Mesenchymal stem cell (in vitro differentiated cells and primary cell): Measurements from ENCODE around the gene TMEM205.
A peak's percentile ranks its signal among the peaks of the same experiment; 100 is the strongest.

Experiments
- DNase-seq: peaks from one replicate; pipeline ENCODE4 v3.0.0-alpha.2; 2013
- H2AFZ ChIP-seq: one replicate; pipeline ENCODE4 v1.6.1; 2013; ENCODE audit warnings: low read depth, mild to moderate bottlenecking, control low read depth, inconsistent platforms, low read length, moderate library complexity
- H2AK5ac ChIP-seq: 2 replicates; pipeline ENCODE4 v1.6.1; 2013; ENCODE audit warnings: low read length, moderate library complexity, mild to moderate bottlenecking, inconsistent platforms; ENCODE audit not compliant: severe bottlenecking
- H2BK120ac ChIP-seq: one replicate; pipeline ENCODE4 v1.6.1; 2013; ENCODE audit warnings: low read depth, mild to moderate bottlenecking, inconsistent platforms, low read length, moderate library complexity
- H2BK12ac ChIP-seq, 2 experiments: one replicate each; pipeline ENCODE4 v1.6.1; 2013; ENCODE audit warnings: inconsistent platforms in 2 of 2, low read length in 2 of 2, mild to moderate bottlenecking in 2 of 2, moderate library complexity in 2 of 2, control low read depth in 1 of 2
- H2BK15ac ChIP-seq: one replicate; pipeline ENCODE4 v1.6.1; 2013; ENCODE audit warnings: mild to moderate bottlenecking, low read depth, inconsistent platforms; ENCODE audit not compliant: poor library complexity, severe bottlenecking
- H2BK5ac ChIP-seq: 2 replicates; pipeline ENCODE4 v1.6.1; 2013; ENCODE audit warnings: low read depth, mild to moderate bottlenecking, low read length, control low read depth, inconsistent platforms; ENCODE audit not compliant: poor library complexity, severe bottlenecking
- H3K14ac ChIP-seq, 2 experiments: one replicate each; pipeline ENCODE4 v1.6.1; 2013; ENCODE audit warnings: inconsistent platforms in 2 of 2, low read length in 2 of 2, control low read depth in 1 of 2, mild to moderate bottlenecking in 1 of 2, moderate library complexity in 1 of 2
- H3K18ac ChIP-seq, 2 experiments: one replicate each; pipeline ENCODE4 v1.6.1; 2013; ENCODE audit warnings: inconsistent platforms in 2 of 2, low read length in 2 of 2, control low read depth in 1 of 2, low read depth in 1 of 2, mild to moderate bottlenecking in 1 of 2
- H3K23ac ChIP-seq, 2 experiments: one replicate each; pipeline ENCODE4 v1.6.1; 2013; ENCODE audit warnings: inconsistent platforms in 2 of 2, low read length in 2 of 2, mild to moderate bottlenecking in 2 of 2, moderate library complexity in 2 of 2, control low read depth in 1 of 2
- H3K27ac ChIP-seq: 2 replicates; pipeline ENCODE4 v1.5.1; 2013; ENCODE audit warnings: mild to moderate bottlenecking, moderate library complexity, low read length, control low read depth, inconsistent platforms; ENCODE audit not compliant: poor library complexity, severe bottlenecking
- H3K27me3 ChIP-seq, 2 experiments: 2 replicates each; pipeline versions ENCODE4 v1.6.1 to v1.7.0; 2013; ENCODE audit warnings: low read length in 2 of 2, mild to moderate bottlenecking in 2 of 2, moderate library complexity in 2 of 2, control low read depth in 1 of 2, inconsistent platforms in 1 of 2; ENCODE audit not compliant: control insufficient read depth in 1 of 2, insufficient read depth in 1 of 2
- H3K36me3 ChIP-seq, 2 experiments: 2 replicates each; pipeline versions ENCODE4 v1.6.1 to v1.7.0; 2013; ENCODE audit warnings: low read length in 2 of 2, control low read depth in 1 of 2, inconsistent platforms in 1 of 2, low read depth in 1 of 2, mild to moderate bottlenecking in 1 of 2; ENCODE audit not compliant: insufficient read depth in 2 of 2, control insufficient read depth in 1 of 2
- H3K4ac ChIP-seq, 2 experiments: one replicate each; pipeline ENCODE4 v1.6.1; 2013; ENCODE audit warnings: inconsistent platforms in 2 of 2, low read length in 2 of 2, mild to moderate bottlenecking in 2 of 2, moderate library complexity in 2 of 2, control low read depth in 1 of 2, low read depth in 1 of 2
- H3K4me1 ChIP-seq: 2 replicates; pipeline ENCODE4 v1.6.1; 2013; ENCODE audit warnings: low read depth, low read length, control low read depth; ENCODE audit not compliant: control insufficient read depth, insufficient read depth
- H3K4me2 ChIP-seq: 2 replicates; pipeline ENCODE4 v1.6.1; 2013; ENCODE audit warnings: low read length, mild to moderate bottlenecking, inconsistent platforms; ENCODE audit not compliant: poor library complexity, severe bottlenecking
- H3K4me3 ChIP-seq, 2 experiments: 2 replicates each; pipeline versions ENCODE4 v1.5.1 to v1.7.0; 2013; ENCODE audit warnings: low read length in 2 of 2, mild to moderate bottlenecking in 2 of 2, control low read depth in 1 of 2, low read depth in 1 of 2; ENCODE audit not compliant: insufficient read depth in 1 of 2
- H3K79me1 ChIP-seq: replicated peaks from 2 replicates; pipeline ENCODE4 v1.6.1; 2013; ENCODE audit warnings: mild to moderate bottlenecking, control low read depth, low read length, inconsistent platforms; ENCODE audit not compliant: poor library complexity, severe bottlenecking
- H3K9ac ChIP-seq: 2 replicates; pipeline ENCODE4 v1.7.0; 2013; ENCODE audit warnings: mild to moderate bottlenecking, low read length, moderate library complexity
- H3K9me3 ChIP-seq: 2 replicates; pipeline ENCODE4 v1.7.0; 2013; ENCODE audit warnings: mild to moderate bottlenecking, low read length; ENCODE audit not compliant: control insufficient read depth
- H4K8ac ChIP-seq: one replicate; pipeline ENCODE4 v1.6.1; 2013; ENCODE audit warnings: inconsistent platforms, mild to moderate bottlenecking, low read length, moderate library complexity
- H4K91ac ChIP-seq: one replicate; pipeline ENCODE4 v1.6.1; 2013; ENCODE audit warnings: mild to moderate bottlenecking, low read length, inconsistent platforms
- WGBS: methylation state at CpG from one replicate; pipeline ENCODE4 v1.1.7; 2013; ENCODE audit warnings: mixed read lengths; 5-methylcytosine and 5-hydroxymethylcytosine counted together

Gene TMEM205

DNA sequence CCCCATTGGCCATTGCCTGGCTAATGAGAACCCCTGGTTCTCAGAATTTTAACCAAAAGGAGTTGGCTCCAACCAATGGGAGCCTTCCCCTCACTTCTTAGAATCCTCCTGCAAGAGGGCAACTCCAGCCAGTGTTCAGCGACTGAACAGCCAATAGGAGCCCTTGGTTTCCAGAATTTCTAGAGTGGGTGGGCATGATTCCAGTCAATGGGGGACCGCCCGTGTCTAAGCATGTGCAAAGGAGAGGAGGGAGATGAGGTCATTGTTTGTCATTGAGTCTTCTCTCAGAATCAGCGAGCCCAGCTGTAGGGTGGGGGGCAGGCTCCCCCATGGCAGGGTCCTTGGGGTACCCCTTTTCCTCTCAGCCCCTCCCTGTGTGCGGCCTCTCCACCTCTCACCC is 18.9 kb upstream of the TMEM205 start:
- no peak overlapping the region for H2BK5ac ChIP-seq

GRCh38 chr19:11364296-11364904 is 18.3 kb upstream of the TMEM205 start:
- no peaks in the 10 kb centered on the region for H3K9me3 ChIP-seq
- no peak overlapping the region for H2AFZ ChIP-seq
- H3K23ac ChIP-seq, result no peak overlapping the region
- peaks cover 54 to 62% of the 10 kb centered on the region in 2 experiments for H3K36me3 ChIP-seq
- H3K4me2 ChIP-seq, result no peak overlapping the region
- no peak overlapping the region for H3K9ac ChIP-seq
- H2BK120ac ChIP-seq, result no peak overlapping the region
- no peak overlapping the region for H4K91ac ChIP-seq
- DNase-seq, result no peak
- no peak overlapping the region for H4K8ac ChIP-seq
- H2BK15ac ChIP-seq, result no peak overlapping the region
- no peak overlapping the region for H3K4ac ChIP-seq
- H2BK12ac ChIP-seq, result no peak overlapping the region
- H3K18ac ChIP-seq, result no peak overlapping the region
- peaks cover 0 to 24% of the 10 kb centered on the region in 2 experiments for H3K27me3 ChIP-seq
- peaks cover 9% of the 10 kb centered on the region for H3K4me1 ChIP-seq
- WGBS, result 93% methylated on average over 28 of the region's 28 CpGs
- no peak overlapping the region for H3K14ac ChIP-seq
- no peaks in the 10 kb centered on the region for H3K79me1 ChIP-seq
- no peak overlapping the region for H3K27ac ChIP-seq
- no peak overlapping the region for H2AK5ac ChIP-seq
- no peak overlapping the region for H2BK5ac ChIP-seq
- no peak overlapping the region for H3K4me3 ChIP-seq

More for the DNA sequence above, 18.9 kb upstream of the TMEM205 start:
- Histone ChIP-seq H2AK5ac (no peak overlapping the region), H4K91ac (no peak overlapping the region), H3K4me2 (no peak overlapping the region), H4K8ac (no peak overlapping the region), H3K9me3 (no peaks in the 10 kb centered on the region), H3K4me1 (peaks cover 9% of the 10 kb centered on the region), H3K36me3 (peaks cover 52 to 57% of the 10 kb centered on the region in 2 experiments), H3K4ac (no peak overlapping the region), H3K27me3 (peaks cover 0 to 21% of the 10 kb centered on the region in 2 experiments), H3K18ac (no peak overlapping the region), H2BK15ac (no peak overlapping the region), H2BK120ac (no peak overlapping the region), H2BK12ac (no peak overlapping the region), H3K79me1 (no peaks in the 10 kb centered on the region), H3K23ac (no peak overlapping the region), H3K4me3 (no peak overlapping the region), H2AFZ (no peak overlapping the region), H3K9ac (no peak overlapping the region), H3K14ac (no peak overlapping the region), H3K27ac (no peak overlapping the region)
- 89% methylated on average over 3 of the region's 5 CpGs for WGBS
- DNase-seq, result no peak

DNA sequence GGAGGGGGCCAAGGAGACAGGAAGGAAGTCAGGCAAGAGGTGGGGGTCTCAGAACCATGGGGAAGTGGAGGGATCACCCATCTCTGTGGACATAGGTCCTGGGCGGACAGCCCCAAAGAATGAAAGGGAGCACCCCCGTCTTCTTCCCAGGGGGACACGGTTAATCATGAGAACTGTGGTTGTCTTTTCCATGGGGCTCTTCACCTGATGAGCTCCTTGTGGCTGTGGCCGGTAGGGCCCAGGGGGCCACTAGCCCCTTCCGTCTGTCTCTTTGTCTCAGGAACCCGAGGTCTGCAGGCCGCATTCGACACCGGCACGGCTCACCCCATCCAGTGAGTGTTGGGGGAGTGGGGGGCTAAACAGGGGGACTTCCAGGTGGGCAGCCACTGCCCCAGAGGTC is 17.8 kb upstream of the TMEM205 start:
- Histone ChIP-seq H3K4me1 (peaks cover 9% of the 10 kb centered on the region), H3K79me1 (no peaks in the 10 kb centered on the region), H3K4me3 (no peak overlapping the region), H3K9ac (no peak overlapping the region), H3K14ac (no peak overlapping the region), H3K4me2 (no peak overlapping the region), H2BK120ac (no peak overlapping the region), H2AFZ (no peak overlapping the region), H3K9me3 (no peaks in the 10 kb centered on the region), H2BK12ac (no peak overlapping the region), H3K23ac (no peak overlapping the region), H3K18ac (no peak overlapping the region), H3K4ac (no peak overlapping the region), H2BK15ac (no peak overlapping the region), H4K91ac (no peak overlapping the region), H2AK5ac (no peak overlapping the region), H4K8ac (no peak overlapping the region), H3K36me3 (peaks cover 56 to 66% of the 10 kb centered on the region in 2 experiments), H2BK5ac (no peak overlapping the region), H3K27ac (no peak overlapping the region), H3K27me3 (peaks cover 0 to 24% of the 10 kb centered on the region in 2 experiments)
- no peak for DNase-seq
- 89% methylated on average over 10 of the region's 10 CpGs for WGBS

GRCh38 chr19:11361771-11362731 is 16.0 kb upstream of the TMEM205 start:
- H3K4ac ChIP-seq, result no peak overlapping the region
- peaks cover 56 to 69% of the 10 kb centered on the region in 2 experiments for H3K36me3 ChIP-seq
- H3K27me3 ChIP-seq, result peaks cover 0 to 24% of the 10 kb centered on the region in 2 experiments
- H3K18ac ChIP-seq, result no peak overlapping the region
- no peak overlapping the region for H3K4me2 ChIP-seq
- no peaks in the 10 kb centered on the region for H3K79me1 ChIP-seq
- no peak overlapping the region for H2BK5ac ChIP-seq
- H3K27ac ChIP-seq, result no peak overlapping the region
- peaks cover 9% of the 10 kb centered on the region for H3K4me1 ChIP-seq
- no peak overlapping the region for H2BK12ac ChIP-seq
- 37% methylated on average over 33 of the region's 35 CpGs for WGBS
- H2AK5ac ChIP-seq, result no peak overlapping the region
- H2AFZ ChIP-seq, result no peak overlapping the region
- H3K9ac ChIP-seq, result no peak overlapping the region
- no peak overlapping the region for H3K4me3 ChIP-seq
- H3K14ac ChIP-seq, result no peak overlapping the region
- H2BK120ac ChIP-seq, result no peak overlapping the region
- no peak overlapping the region for H3K23ac ChIP-seq
- no peak for DNase-seq
- H4K91ac ChIP-seq, result peak overlapping the region; percentile 1
- no peak overlapping the region for H2BK15ac ChIP-seq
- H3K9me3 ChIP-seq, result no peaks in the 10 kb centered on the region
- H4K8ac ChIP-seq, result peak overlapping the region; percentile 33
